ENCODE measurements around the gene UXS1.

- TF ChIP-seq EGR1 (IDR thresholded peaks at IDR 0.05): no peak
- TF ChIP-seq EP300 (IDR thresholded peaks at IDR 0.05; ENCODE audit: borderline replicate concordance): no peak
- TF ChIP-seq TCF12 (IDR thresholded peaks at IDR 0.05; ENCODE audit: low read depth): no peak
- TF ChIP-seq FOXM1 (IDR thresholded peaks at IDR 0.05; ENCODE audit: borderline replicate concordance, low read depth): no peak
- no peak for TF ChIP-seq USF1 (IDR thresholded peaks at IDR 0.05)
- no peak for TF ChIP-seq CREB1 (IDR thresholded peaks at IDR 0.05; ENCODE audit: low read depth)
- no peak for TF ChIP-seq TAF1 (IDR thresholded peaks at IDR 0.05; ENCODE audit: low read depth)
- no peak for TF ChIP-seq REST (IDR thresholded peaks at IDR 0.05; ENCODE audit: low read depth)
- no peak for TF ChIP-seq RAD21 (IDR thresholded peaks at IDR 0.05; ENCODE audit: low read depth)
- TF ChIP-seq CEBPB (IDR thresholded peaks at IDR 0.05): no peak
- no peak for TF ChIP-seq YY1 (IDR thresholded peaks at IDR 0.05; ENCODE audit: low read depth)
- no peak for TF ChIP-seq ZBTB7A (IDR thresholded peaks at IDR 0.05; ENCODE audit: low read depth)
- TF ChIP-seq, protein P1, sequence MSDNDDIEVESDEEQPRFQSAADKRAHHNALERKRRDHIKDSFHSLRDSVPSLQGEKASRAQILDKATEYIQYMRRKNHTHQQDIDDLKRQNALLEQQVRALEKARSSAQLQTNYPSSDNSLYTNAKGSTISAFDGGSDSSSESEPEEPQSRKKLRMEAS (IDR thresholded peaks at IDR 0.05): no peak
- no peak for TF ChIP-seq NFIC (IDR thresholded peaks at IDR 0.05)
Observed at GRCh38 chr2:106115665-106116064, 78.4 kb downstream of the UXS1 start.
